ENCODE data around the gene CRYGD.
"Not testable (repeated sequence)": the region's sequence is repeated elsewhere in the genome, so short reads cannot be mapped to it uniquely, and the experiment has no call there.

Gene CRYGD

DNA sequence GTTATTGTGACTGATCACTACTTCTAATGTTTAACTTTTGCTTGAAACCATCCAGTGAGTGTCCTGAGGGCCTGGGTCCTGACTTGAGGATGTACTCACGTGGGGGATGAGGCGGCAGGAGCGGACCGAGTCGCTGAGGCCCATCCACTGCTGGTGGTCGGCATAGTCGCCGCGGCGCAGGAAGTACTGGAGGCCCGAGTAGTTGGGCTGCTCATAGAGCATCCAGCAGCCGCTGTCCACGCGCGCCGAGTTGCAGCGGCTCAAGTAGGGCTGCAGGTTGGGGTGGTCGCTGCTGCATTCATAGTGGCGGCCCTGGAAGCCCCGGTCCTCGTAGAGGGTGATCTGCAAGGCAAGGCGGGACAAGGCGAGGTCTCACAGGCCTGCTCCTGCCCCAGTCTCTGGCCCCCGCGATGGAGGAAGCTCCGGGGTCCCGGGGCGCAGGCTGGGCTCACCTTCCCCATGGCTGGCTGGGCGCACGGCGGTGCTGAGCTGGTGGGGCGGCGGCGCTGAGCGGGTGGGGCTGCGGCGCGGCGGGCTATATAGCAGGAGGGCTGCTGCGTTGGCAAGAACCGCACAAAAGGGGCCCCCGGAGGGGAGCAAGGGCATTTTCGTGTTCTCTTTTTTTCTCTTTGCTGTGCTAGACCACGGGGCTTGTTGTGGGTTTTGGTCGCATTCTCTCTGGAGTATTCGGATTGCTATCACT is at the start of gene CRYGD:
Gene CRYGD, minus strand, starts transcription at position 512 of the 703 bp plus-strand sequence. Its CDS starts 51 bp downstream, at position 461.
- DNase-seq, result not testable (repeated sequence)

- DNase-seq, result no peak
These were observed 47.8 kb upstream of the CRYGD start for GRCh38 chr2:208172125-208172524.

DNA sequence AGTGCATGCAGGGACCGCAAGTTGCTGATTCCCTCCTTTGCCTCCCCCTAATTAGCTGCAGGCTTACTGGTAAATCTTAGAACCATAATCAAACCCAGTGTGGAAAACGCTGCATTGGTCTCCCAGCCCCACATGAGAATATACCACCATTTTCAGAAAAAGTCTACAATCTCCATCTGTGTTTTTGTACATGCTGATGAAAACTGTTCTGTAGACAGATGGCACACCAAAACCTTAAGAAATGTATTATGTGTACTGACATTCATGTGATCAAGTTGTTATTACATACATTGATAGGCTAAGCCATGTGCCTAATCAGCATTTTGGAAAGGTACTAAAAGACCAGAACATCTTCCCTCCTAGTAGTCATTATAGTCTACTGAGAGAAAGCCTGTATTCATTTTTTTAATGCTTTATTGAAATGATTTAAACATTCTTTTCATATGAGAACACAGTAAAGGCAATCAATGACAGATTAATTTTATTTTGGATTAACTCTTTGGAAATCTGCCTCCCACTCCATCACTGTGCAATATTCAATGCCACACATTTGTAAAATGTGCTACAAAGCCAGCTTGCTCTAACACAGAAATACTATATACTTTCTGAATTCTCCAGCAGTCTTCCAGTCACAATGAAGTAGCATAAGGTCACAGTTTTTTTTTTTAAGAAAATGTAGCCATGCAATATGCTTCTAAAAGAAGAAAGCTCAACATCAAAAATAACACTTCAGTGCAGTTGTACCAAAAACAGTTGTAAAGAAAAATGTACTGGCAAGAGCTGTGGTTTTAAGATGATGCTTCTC is 40.8 kb upstream of the CRYGD start:
- DNase-seq, result no peak

GRCh38 chr2:208163489-208163888 is 39.2 kb upstream of the CRYGD start, which contains the start of gene CRYGA:
TSS of gene CRYGA (minus strand) at chr2:208163589. CDS start at chr2:208163556, 33 bp downstream.
- DNase-seq, result no peak

DNA sequence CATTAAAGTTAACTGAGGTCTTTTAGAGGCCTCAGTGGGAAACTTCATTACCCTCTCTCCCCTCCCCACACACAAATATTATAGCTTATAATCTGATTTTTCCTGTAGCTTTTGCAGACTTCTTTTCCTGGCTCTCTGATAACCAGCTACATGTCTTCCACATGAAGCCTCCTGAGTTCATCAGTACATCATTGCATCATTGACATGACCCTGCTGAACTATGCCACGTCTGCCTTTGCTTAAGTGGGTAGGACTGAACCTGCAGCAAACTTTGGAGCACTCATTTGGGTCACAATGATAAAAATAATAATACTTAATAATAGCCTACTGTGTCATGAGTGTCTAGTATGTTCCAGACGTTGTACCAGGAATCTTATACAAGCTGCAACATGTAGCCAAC is 32.1 kb upstream of the CRYGD start:
- DNase-seq, result no peak

DNA sequence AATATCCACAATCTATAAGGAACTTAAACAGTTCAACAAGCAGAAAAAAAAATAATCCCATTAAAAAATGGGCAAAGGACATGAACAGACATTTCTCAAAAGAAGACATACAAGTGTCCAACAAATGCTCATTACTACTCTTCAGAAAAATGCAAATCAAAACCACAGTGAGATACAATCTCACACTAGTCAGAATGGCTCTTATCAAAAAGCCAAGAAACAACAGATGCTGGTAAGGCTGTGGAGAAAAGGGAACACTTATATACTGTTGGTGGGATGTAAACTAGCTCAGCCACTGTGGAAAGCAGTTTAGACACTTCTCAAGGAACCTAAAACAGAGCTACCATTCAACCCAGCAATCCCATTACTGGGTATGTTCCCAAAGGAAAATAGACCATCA is 28.8 kb upstream of the CRYGD start:
- DNase-seq, result no peak

GRCh38 chr2:208150956-208151355 is 26.6 kb upstream of the CRYGD start:
- DNase-seq, result no peak

DNA sequence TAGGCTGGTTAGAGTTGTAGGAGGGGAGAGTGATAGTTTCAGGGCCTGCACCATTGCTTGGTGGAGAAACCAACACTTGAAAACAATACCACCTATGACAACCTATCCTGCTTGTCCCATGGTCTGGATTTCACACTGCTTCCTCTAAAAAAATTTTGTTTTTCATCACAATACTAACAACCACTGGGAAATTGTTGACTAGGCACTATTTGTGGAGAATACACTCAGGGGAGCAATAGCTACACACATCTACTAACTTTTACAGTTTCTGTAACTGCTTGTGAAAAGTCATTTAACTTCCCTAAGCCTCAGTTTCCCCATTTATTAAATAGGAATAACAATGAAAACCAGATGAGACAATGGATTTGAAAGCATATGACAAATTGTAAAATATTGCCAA is 25.8 kb upstream of the CRYGD start:
- DNase-seq, result no peak

DNA sequence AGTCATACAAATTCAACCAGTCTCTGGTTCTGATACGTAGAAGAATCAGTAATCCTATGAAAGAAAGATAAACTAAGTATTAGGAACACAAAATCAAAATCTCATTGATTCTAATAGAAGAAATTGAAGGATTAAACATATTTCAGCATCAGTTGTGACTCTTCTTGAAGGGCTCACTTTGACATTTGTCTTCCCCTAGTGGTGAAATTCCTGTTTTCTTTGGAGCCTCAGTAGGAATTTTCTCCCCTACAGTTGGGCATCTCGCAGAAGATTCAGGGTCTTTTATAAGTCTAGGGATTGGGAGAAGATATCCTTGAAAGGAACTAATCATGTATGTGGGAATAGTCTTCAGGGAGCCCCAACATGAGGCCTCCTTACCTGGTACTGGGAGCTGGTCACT is 24.5 kb upstream of the CRYGD start:
- DNase-seq, result no peak

DNA sequence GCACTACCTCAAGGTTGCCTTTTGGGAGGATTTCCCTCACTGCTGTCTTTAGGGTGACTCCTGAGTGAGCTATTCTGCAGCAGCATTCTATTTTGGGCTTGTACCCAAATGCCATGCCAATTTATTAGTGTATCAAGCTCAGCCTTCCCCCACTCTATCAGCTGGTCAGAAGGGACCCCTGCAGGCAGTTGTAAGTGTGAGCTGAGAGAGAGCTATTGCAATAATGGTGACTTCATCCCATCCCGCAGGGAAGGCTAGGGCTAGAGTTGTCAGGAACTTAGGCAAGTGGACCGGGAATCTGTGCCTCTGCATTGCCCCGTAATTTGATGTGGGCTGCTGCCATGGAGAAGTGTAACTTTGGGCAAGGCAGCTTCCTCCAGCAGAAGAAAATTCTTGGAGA is 23.4 kb upstream of the CRYGD start:
- no peak for DNase-seq

DNA sequence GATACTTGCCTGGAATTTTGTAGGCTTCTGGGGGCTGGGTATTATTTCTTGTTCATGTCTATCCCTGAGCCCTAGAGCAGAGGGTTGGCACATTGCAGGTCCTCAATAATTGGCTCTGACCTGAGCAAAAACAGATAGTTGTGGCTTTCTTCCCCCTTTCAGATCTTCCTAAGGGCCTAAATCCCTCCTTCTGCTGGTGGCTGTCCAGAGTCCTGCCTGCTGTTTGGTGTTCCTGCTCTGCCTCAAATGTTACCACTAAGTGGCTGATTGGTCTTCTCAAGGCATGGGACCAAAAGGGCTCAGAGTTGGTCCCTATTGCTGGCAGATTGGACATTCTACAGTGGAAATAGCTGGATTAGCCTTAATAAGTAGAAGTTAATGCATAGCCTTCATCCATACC is 22.7 kb upstream of the CRYGD start:
- no peak for DNase-seq

DNA sequence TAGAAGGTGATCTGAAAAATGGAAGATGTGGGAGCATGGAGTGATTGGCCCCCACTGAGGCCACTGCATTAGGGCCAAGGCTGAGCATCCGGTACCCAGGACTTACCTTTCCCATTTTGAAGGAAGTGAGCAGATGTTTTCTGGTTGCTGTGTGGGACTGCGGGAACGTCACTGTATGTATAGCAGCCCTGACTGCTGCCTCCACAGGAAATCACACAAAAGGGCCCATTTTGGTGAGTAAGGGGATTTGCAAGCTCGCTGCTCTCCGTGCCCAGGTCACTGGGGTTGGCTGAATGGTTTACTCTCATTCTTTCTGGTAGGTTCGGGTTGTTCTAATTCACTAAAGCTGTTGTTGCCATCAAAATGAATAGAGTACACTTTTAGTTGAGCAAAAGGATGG is 21.7 kb upstream of the CRYGD start, which contains the start of gene CRYGB:
Gene CRYGB, minus strand, starts transcription at position 153 of the 400 bp plus-strand sequence. Its CDS starts 38 bp downstream, at position 115.
- DNase-seq, result no peak

DNA sequence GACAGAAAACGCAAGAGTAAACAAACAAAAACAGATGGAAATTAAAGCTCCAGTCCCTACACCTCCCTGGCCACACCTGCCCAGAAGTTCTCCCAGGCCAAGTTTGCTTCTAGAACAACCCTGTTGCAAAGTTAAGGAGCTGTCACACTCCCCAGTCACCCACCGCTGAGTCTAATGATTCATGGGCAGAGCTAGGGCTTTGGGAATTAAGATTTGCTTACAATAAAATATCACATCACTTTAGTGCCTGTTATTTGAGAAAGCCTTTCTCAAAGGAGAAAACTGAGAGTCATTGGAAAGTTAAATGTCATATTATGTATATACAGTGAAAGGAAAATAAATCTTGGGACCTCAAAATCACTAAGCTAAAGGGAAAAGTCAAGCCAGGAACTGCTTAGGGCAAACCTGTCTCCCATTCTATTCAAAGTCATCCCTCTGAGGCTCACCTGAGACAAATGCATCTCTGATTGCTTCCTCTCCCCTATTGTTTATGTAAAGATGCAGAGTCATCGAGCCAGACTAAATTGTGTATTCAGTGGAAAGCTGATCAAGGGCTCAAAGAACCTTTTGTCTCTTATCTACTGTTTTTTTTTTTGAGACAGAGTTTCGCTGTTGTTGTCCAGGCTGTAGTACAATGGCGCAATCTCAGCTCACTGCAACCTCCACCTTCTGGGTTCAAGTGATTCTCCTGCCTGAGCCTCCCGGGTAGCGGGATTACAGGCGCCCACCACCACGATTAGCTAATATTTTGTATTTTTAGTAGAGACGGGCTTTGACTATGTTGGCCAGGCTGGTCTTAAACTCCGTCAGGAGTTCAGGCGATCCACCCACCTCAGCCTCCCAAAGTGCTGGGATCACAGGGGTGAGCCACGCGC is 18.8 kb upstream of the CRYGD start:
- no peak for DNase-seq

DNA sequence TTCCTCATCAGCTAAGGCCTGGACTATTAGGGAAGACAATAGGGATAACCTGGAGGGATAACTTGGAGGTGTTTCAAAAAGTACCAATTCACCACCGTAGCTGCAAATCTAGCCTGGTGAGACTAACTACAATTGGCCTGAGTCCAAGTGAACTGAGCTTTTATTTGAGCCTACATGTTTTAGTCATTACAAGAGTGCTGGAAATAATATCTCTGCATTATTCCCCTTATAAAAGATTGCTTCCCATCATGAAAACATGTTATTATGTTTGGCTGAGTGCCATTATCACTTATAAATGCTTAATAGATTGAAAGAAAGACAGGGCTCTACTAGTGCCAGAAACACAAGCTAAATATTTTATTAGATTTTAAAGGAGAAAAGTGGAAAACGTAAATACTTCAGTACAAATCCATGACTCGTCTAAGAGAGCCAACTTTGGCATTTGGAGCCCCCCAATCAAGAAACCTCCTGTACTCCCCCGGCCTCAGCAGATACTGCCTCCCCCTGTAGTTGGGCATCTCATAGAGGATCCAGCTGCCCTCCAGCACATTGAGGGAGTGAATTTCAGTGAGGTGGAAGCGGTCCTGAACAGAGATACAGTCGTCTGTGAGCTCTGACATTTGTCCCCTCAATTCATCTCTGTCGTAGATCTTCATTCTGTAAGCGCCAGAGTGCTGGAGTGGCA is 18.1 kb upstream of the CRYGD start:
- no peak for DNase-seq

- no peak for DNase-seq
These were observed 15.1 kb upstream of the CRYGD start for GRCh38 chr2:208139447-208139846.

GRCh38 chr2:208138334-208138733 is 14.0 kb upstream of the CRYGD start:
- not testable (repeated sequence) for DNase-seq

- no peak for DNase-seq
These were observed 12.4 kb upstream of the CRYGD start for GRCh38 chr2:208136716-208137094.

DNA sequence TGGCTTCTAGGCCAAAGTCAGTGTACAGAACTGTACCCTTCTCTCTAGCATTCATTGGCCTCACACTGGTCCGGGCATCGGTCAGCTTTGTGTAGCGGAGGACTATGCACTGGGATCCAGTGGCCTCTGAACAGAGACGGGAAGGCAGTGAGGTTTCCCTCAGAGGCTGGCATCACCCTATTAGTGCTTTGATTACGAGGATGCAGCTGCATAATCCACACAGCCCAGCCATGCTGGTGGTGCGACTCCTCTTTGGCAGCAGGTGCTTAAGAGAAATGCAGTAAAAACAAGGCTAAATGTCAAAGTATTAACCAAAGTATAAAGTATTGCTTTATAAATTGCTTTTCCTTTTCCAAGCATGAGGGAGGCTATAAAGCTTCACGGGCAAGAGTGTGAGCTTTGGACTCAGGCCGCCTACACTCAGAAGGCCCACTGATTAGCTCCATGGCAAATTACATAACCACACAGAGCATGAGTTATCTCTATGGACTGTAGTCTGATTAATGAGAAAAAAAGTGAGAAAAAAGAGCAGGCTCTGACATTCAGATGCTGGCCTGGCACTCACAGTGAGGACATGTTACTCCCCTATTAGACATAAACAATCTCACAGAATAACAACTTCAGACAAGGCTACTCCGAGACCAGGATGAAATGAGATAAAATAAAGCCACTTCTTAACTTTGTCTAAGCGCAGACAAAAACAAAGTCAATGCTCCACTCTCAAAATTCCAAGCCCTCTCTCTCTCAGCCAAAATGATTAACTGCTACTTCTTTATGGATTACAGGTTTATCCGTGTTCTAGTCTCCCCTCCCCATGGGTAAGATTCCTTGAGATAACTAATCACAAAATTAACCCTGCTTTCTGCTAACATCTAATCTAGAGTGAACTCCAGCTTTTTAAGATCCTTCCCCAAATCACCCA is 11.7 kb upstream of the CRYGD start:
- no peak for DNase-seq

- no peak for DNase-seq
These were observed 10.7 kb upstream of the CRYGD start for GRCh38 chr2:208134928-208135586.

DNA sequence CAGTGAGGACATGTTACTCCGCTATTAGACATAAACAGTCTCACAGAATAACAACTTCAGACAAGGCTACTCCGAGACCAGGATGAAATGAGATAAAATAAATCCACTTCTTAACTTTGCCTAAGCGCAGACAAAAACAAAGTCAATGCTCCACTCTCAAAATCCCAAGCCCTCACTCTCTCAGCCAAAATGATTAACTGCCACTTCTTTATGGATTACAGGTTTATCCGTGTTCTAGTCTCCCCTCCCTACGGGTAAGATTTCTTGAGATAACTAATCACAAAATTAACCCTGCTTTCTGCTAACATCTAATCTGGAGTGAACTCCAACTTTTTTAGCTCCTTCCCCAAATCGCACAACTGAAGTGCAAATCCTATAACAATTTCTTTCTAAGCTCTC is 6.4 kb upstream of the CRYGD start:
- DNase-seq, result no peak
